H1 (cell line): Measurements from ENCODE around the gene MEF2D. TPM values are rescaled to one million over a fixed set of nuclear protein-coding genes. Genes with fewer than 3 reads are reported as not detected.

Source experiments
- TBP ChIP-seq: IDR thresholded peaks from 2 replicates; pipeline ENCODE4 v1.6.1; 2011; ENCODE audit warnings: low read depth, low read length, improper control_type of control experiment
- polyA plus RNA-seq, 7 experiments: library from polyadenylated mRNA; depleted of rRNA in 3 of 7; stranded (reverse) in 5 of 7; unstranded in 2 of 7; fragments of >200 nt in 5 of 7; fragments of 200-250 nt in 2 of 7; gene quantifications; 1 replicate in 5 of 7; 2 replicates in 1 of 7; 4 replicates in 1 of 7; pipeline versions ENCODE4 v1.2.1 to v1.2.3, GENCODE V29; 2011 to 2013; ENCODE audit warnings: missing spikeins in 2 of 7, mixed read lengths in 2 of 7
- total RNA-seq: library from RNA; stranded (reverse); fragmentation: NEBNext Ultra II Directional; extraction: Animal tissue kit (Norgen Biotek cat#: 25700); gene quantifications from 2 replicates; pipeline ENCODE4 v1.2.1, GENCODE V29; 2021

MEF2D gene
- total and polyA plus RNA-seq, 2 of the 8 experiments (the other 6 are each of a cell fraction or from before 2014, with no cell fraction given) = 17.3 to 20.3 TPM

GRCh38 chr1:156428746-156429288, 71.8 kb downstream of the MEF2D start (continued):
- TF ChIP-seq TBP = no peak
